Stimulated activated CD4-positive, alpha-beta T cell treated with anti-CD3 and anti-CD28 coated beads, Interleukin-2, amount 100 ng/mL, for 24 hours (primary cell): ENCODE data around the gene JMJD6.
"Not testable (repeated sequence)": the region's sequence is repeated elsewhere in the genome, so short reads cannot be mapped to it uniquely, and the experiment has no call there.

Experiments
- DNase-seq, 2 donors: peaks; one replicate each; pipeline ENCODE4 v3.0.0-alpha.2; 2020

JMJD6 gene

GRCh38 chr17:76716146-76716838 lies 10.1 kb downstream of the JMJD6 start:
- DNase-seq: no peak

GRCh38 chr17:76715496-76715830 lies 10.9 kb downstream of the JMJD6 start:
- DNase-seq: no peak

- peak; percentile 83 to 88 for DNase-seq
Observed at GRCh38 chr17:76714822-76715495, 11.4 kb downstream of the JMJD6 start.

- no peak for DNase-seq
Observed at GRCh38 chr17:76714336-76714735, 12.1 kb downstream of the JMJD6 start.

- no peak for DNase-seq
Observed at GRCh38 chr17:76713765-76714164, 12.6 kb downstream of the JMJD6 start.

- DNase-seq: not testable (repeated sequence)
Observed at GRCh38 chr17:76712321-76712720, 14.1 kb downstream of the JMJD6 start.

- peak; percentile 60 to 65 for DNase-seq
Observed at GRCh38 chr17:76710863-76711611, 15.4 kb downstream of the JMJD6 start, which contains the start of gene MXRA7. Gene MXRA7 (minus strand): TSS chr17:76710965. CDS start chr17:76710946, 19 bp downstream.

GRCh38 chr17:76709951-76710862 lies 16.2 kb downstream of the JMJD6 start:
- not testable (repeated sequence) for DNase-seq

GRCh38 chr17:76709077-76709950 lies 17.1 kb downstream of the JMJD6 start:
- no peak for DNase-seq

GRCh38 chr17:76707985-76708807 lies 18.2 kb downstream of the JMJD6 start:
- DNase-seq: no peak

GRCh38 chr17:76706817-76707216 lies 19.6 kb downstream of the JMJD6 start:
- DNase-seq: no peak

- DNase-seq: no peak
Observed at GRCh38 chr17:76704805-76705204, 21.6 kb downstream of the JMJD6 start.

GRCh38 chr17:76702941-76703637 lies 23.3 kb downstream of the JMJD6 start:
- DNase-seq: no peak

- DNase-seq: no peak
Observed at GRCh38 chr17:76702076-76702475, 24.3 kb downstream of the JMJD6 start.

- no peak for DNase-seq
Observed at GRCh38 chr17:76701471-76701967, 24.9 kb downstream of the JMJD6 start.

GRCh38 chr17:76700617-76701470 lies 25.6 kb downstream of the JMJD6 start:
- DNase-seq: no peak

- DNase-seq: no peak
Observed at GRCh38 chr17:76700270-76700616, 26.2 kb downstream of the JMJD6 start.

- DNase-seq: not testable (repeated sequence)
Observed at GRCh38 chr17:76698466-76698977, 27.9 kb downstream of the JMJD6 start.
